NOMO-1 (cell line): ENCODE measurements around the gene PNRC1.
"Not testable (repeated sequence)": the region's sequence is repeated elsewhere in the genome, so short reads cannot be mapped to it uniquely, and the experiment has no call there.

Experiments used
- DNase-seq, 2 experiments: peaks; one replicate each; lab custom pipeline; 2025; ENCODE audit not compliant: unreplicated experiment in 2 of 2; lab: John Stamatoyannopoulos, UW

PNRC1 gene

GRCh38 chr6:89057759-89058158 lies 22.8 kb upstream of the PNRC1 start:
- no peak for DNase-seq

GRCh38 chr6:89058627-89059026 lies 21.9 kb upstream of the PNRC1 start:
- DNase-seq: no peak

GRCh38 chr6:89059227-89059626 lies 21.3 kb upstream of the PNRC1 start:
- no peak for DNase-seq

- no peak for DNase-seq
Measured at GRCh38 chr6:89063881-89064280, 16.7 kb upstream of the PNRC1 start.

DNA sequence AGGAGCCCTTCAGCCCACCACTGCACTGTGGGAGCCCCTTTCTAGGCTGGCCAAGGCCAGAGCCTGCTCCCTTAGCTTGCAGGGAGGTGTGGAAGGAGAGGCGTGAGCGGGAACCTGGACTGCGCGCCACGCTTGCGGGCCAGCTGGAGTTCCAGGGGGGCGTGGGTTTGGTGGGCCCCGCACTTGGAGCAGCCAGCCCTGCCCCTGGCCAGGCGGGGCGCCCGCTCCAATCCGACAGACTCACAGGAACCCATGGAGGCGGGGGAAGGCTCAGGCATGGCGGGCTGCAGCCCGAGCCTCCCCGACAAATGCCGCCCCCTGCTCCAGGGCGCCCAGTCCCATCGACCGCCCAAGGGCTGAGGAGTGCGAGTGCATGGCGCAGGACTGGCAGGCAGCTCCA lies 15.6 kb upstream of the PNRC1 start:
- DNase-seq: not testable (repeated sequence)

- DNase-seq: not testable (repeated sequence)
Measured at GRCh38 chr6:89066121-89066520, 14.4 kb upstream of the PNRC1 start.

GRCh38 chr6:89066940-89067646 lies 13.5 kb upstream of the PNRC1 start:
- peak; percentile 11 to 36 for DNase-seq

DNA sequence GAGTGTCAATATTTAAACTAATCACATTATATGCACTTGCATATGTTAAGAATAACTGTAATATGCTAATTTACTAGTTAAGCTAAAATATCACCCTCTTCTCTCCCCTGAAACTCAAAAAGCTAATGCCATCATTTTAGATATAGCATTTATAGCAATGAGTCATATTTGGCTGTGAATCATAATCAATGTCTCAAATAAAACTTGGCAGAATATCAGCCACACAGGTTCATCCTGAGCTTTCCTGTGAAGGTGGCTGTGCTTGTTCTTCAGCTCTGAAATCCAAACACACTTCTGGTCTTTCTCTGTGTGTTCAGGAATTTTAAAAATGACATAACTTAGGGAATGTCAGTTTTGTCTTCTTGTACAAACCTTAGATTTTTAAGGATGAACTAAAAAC lies 12.8 kb upstream of the PNRC1 start:
- no peak for DNase-seq

DNA sequence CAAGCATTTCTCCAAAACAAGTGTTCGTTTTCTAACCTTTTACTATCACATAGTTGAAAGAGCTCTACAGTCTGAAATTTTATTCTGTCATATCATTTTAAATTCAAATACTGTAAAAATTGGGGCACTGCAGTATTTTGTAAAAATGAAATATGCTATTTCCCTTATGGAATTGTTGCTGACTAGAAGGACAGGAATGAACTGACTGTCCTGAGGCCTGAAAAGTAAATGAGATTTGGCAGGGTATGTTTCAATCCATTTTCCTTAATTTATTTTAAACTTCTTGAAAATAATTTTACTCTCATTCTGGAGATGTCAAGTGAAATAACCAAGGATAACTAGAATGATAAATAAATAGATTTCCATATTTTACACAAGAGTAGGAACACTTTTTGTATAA lies 11.9 kb upstream of the PNRC1 start:
- DNase-seq: no peak

GRCh38 chr6:89069536-89070163 lies 10.9 kb upstream of the PNRC1 start:
- no peak for DNase-seq

GRCh38 chr6:89071036-89071435 lies 9.5 kb upstream of the PNRC1 start:
- no peak for DNase-seq

DNA sequence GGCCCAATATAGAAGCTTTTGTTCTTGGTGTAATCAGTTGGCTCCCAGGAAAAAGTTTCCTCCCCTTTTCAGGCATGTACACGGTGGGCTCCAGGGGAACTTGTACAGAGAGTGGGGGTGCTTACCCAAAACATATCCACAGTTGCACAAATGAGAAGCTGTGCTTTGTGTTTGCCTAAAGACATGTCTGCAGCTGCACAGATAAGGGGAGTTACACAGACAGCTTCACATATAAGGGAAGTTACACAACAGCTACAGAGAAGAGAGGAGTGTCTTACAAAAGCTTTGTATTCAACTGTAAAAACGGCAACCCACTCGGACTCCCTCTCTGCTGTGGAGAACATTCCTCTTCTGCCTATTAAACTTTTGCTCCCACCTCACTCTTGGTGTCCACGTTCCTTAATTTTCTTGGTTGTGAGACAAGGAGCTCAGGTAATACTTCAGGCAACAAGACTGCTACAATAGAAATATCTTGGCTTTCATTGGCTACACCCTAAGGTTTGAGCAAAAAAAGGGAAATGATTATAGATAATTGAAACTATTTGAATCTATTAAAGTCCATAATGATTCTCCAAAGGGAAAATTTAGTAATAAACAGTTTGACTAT lies 7.4 kb upstream of the PNRC1 start:
- peak; percentile 66 to 96 for DNase-seq

DNA sequence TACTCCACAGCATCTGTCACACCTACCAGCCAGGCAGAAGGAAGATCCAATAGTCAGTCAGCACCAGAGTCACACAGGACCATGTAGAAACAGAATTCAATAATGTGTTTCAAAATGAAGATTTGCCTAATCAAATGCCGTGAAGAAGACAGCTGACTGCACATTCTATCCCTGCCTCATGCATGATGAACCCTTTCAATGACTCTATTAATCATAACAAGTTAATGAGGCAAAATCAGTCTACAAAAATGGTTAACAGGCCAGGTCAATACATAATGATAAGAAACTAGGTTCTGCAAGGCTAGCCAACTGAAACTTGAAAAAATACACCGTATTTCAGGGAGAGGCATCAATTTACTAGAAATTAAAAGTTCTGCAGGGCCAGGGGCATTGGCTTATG lies 6.7 kb upstream of the PNRC1 start:
- no peak for DNase-seq

GRCh38 chr6:89079511-89080234 lies 878 bp upstream of the PNRC1 start:
- peak; percentile 36 to 74 for DNase-seq

DNA sequence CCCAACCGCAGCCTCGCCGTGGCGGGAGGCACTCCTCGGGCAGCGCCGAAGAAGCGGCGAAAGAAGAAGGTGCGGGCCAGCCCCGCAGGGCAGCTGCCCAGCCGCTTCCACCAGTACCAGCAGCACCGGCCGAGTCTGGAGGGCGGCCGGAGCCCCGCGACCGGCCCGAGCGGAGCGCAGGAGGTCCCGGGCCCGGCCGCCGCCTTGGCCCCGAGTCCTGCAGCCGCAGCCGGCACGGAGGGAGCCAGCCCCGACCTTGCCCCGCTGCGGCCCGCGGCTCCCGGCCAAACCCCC lies 525 bp downstream of the PNRC1 start:
- peak in 1 of 2 experiments; percentile 53 for DNase-seq

DNA sequence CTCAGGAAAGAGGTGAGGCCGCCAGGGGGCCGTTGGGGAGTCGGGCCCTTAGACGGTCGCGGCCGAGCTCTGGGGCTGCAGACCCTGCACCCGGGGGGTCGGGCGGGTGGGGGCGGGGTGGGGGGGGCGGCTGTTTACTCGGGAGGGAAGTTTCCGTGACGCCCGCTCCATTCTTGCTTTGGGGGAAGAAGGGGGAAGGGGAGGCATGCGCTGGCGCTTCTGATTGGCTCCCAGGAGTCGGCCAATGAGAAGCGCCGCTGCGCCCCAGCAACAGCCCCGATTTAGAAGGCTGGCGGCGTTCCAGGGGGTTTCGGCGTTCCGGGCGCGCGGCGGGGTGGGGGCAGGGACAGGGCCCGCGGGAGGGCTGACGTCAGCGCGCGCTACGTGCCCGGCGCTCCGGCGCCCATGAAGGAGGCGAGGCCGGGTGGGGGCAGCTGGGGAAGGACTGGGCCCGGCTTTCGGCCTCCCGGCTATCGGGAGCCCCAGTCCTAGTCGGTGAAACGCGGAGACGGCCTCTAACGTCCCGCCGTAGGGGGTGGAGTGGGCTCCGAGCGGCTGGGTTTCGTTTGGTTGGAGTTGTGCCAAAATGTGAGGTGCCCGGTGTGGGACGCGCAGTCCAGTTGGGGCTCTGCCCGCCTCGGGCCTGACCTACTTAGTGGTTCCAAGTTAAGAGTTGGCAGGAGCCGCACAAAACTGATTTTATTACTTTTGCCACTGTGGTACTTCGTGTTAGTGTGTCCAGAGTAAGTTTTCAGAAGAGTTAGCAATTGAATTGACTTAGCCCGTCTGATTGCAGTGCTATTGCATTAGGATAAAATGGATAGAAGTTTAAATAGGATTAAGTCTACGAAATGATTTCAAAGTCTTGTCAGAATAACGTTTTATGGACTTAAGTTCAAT lies 1.1 kb downstream of the PNRC1 start:
- DNase-seq: peak; percentile 93 to 94

DNA sequence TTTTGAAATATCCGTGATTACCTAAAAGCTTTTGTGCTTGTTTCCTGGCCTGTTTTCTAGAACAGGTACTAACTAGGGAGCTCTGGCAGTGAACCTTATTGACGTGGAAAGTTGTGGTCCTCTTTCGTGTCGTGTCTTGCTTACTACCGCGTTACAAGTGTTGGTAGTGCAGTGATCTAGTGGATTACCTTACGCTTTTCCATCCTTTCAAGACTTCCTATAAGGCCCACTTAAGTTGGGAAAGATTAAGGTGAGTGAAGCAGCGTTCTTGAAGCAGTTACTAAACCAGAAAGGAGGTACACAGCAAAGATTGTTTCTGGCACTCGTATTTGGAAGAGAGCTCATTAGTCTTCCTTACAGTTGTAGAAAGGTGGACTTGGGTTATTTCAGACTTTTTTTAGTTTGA lies 1.9 kb downstream of the PNRC1 start:
- peak in 1 of 2 experiments; percentile 30 for DNase-seq

GRCh38 chr6:89084542-89084941 lies 4.0 kb downstream of the PNRC1 start:
- DNase-seq: no peak

DNA sequence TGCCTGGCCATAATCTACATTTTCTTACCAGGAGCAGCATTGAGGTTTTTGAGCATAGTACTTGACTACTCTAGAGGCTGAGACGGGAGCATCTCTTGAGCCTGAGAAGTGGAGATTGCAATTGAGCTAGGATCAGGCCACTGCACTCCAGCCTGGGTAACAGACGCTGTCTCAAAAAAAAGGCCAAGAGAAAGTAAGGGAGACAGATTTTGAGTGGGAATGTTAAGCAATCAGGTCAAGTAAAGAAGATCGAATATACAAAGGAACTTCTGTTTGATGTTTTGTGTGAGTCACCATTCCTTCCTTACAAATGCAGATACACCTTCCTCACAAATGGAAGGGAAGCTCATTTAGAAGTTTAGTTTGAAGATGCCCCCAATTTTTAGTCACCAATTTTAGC lies 4.4 kb downstream of the PNRC1 start:
- no peak for DNase-seq

- DNase-seq: no peak
Measured at GRCh38 chr6:89085409-89086205, 5.1 kb downstream of the PNRC1 start.
